ENCODE data around the gene KCTD1. TPM values are rescaled to one million over a fixed set of nuclear protein-coding genes. Genes with fewer than 3 reads are reported as not detected.

KCTD1 gene
- total and polyA plus RNA-seq, 8 donors: 7.1 to 118 (median 12.9) TPM

GRCh38 chr18:26579941-26580618 lies 31.7 kb upstream of the KCTD1 start:
- Histone ChIP-seq H3K4me1 (peaks cover 0 to 19% (median 8%) of the 10 kb centered on the region in 4 donors), H3K9me3 (no peaks in the 10 kb centered on the region), H3K36me3 (no peaks in the 10 kb centered on the region), H3K27me3 (peaks cover 0 to 3% (median 0%) of the 10 kb centered on the region in 3 donors), H3K27ac (peak overlapping the region in 4 of 5 donors; percentile 7 to 40 (median 34)), H3K4me3 (no peak overlapping the region)
- intact Hi-C loops (cut with DNase I; ENCODE audit: low total_unique reads): no loop called here
- TF ChIP-seq POLR2AphosphoS5 (IDR thresholded peaks at IDR 0.05) (peak in 1 of 3 donors; percentile 8), CTCF (IDR thresholded peaks at IDR 0.05) (no peak)
- WGBS, 5 donors: 52 to 73% (median 63%) methylated on average over 6 of the region's 6 CpGs
- DNase-seq: peak; percentile 64 to 66

- intact Hi-C loops (cut with DNase I; ENCODE audit: low total_unique reads): no loop called here
- Histone ChIP-seq H3K4me1 (peaks cover 0 to 23% (median 11%) of the 10 kb centered on the region in 4 donors), H3K27me3 (peaks cover 0 to 14% (median 0%) of the 10 kb centered on the region in 3 donors), H3K27ac (no peak overlapping the region), H3K9me3 (no peaks in the 10 kb centered on the region), H3K36me3 (no peaks in the 10 kb centered on the region), H3K4me3 (peak overlapping the region; percentile 38 to 51 (median 41))
- TF ChIP-seq CTCF (IDR thresholded peaks at IDR 0.05) (no peak), POLR2AphosphoS5 (IDR thresholded peaks at IDR 0.05) (no peak), EP300 (IDR thresholded peaks at IDR 0.05) (no peak), POLR2A (IDR thresholded peaks at IDR 0.05) (no peak)
- 22 to 40% (median 34%) methylated on average over 8 of the region's 8 CpGs for WGBS, 5 donors
- no peak for DNase-seq
Observed at GRCh38 chr18:26575865-26576217, 27.5 kb upstream of the KCTD1 start.

- peak; percentile 55 to 80 for DNase-seq
- intact Hi-C loops (cut with DNase I; ENCODE audit: low total_unique reads): no loop called here
- H3K9me3 ChIP-seq: no peaks in the 10 kb centered on the region
- H3K4me1 ChIP-seq: peaks cover 0 to 17% (median 11%) of the 10 kb centered on the region in 4 donors
- no peak for TF ChIP-seq POLR2AphosphoS5 (IDR thresholded peaks at IDR 0.05)
- TF ChIP-seq POLR2A (IDR thresholded peaks at IDR 0.05): no peak
- TF ChIP-seq CTCF (IDR thresholded peaks at IDR 0.05): no peak
- no peak for TF ChIP-seq EP300 (IDR thresholded peaks at IDR 0.05)
- no peaks in the 10 kb centered on the region for H3K36me3 ChIP-seq
- H3K27ac ChIP-seq: peak overlapping the region in 1 of 5 donors; percentile 53
- peaks cover 0 to 14% (median 0%) of the 10 kb centered on the region in 3 donors for H3K27me3 ChIP-seq
- 2 to 5% (median 3%) methylated on average over 27 of the region's 27 CpGs for WGBS, 5 donors
- peak overlapping the region; percentile 38 to 51 (median 41) for H3K4me3 ChIP-seq
Observed at GRCh38 chr18:26574958-26575864, 26.9 kb upstream of the KCTD1 start.

- Histone ChIP-seq H3K27ac (no peak overlapping the region), H3K4me3 (no peak overlapping the region), H3K4me1 (peaks cover 0 to 3% (median 0%) of the 10 kb centered on the region in 4 donors), H3K27me3 (peaks cover 0 to 3% (median 0%) of the 10 kb centered on the region in 3 donors), H3K9me3 (no peaks in the 10 kb centered on the region), H3K36me3 (no peaks in the 10 kb centered on the region)
- intact Hi-C loops (cut with DNase I; ENCODE audit: low total_unique reads): no loop called here
- DNase-seq: no peak
- WGBS, 5 donors: 42 to 60% (median 46%) methylated on average over 5 of the region's 5 CpGs
- TF ChIP-seq CTCF (IDR thresholded peaks at IDR 0.05): no peak
- no peak for TF ChIP-seq POLR2AphosphoS5 (IDR thresholded peaks at IDR 0.05)
- no peak for TF ChIP-seq EP300 (IDR thresholded peaks at IDR 0.05)
- no peak for TF ChIP-seq POLR2A (IDR thresholded peaks at IDR 0.05)
Observed at GRCh38 chr18:26568926-26569665, 20.7 kb upstream of the KCTD1 start.

Data from stomach (tissue), 9 donors.